IgD-negative memory B cell (primary cell): ENCODE data around the gene C9orf40. TPM values are rescaled to one million over a fixed set of nuclear protein-coding genes. Genes with fewer than 3 reads are reported as not detected.
A peak's percentile ranks its signal among the peaks of the same experiment; 100 is the strongest.

ENCODE experiments used
- H3K27ac Mint-ChIP-seq, 3 donors: one replicate each; pipeline ENCODE4 v1.8.0; 2020 to 2022; ENCODE audit warnings: mild to moderate bottlenecking in 3 of 3, mixed read lengths in 3 of 3, moderate library complexity in 1 of 3
- H3K27me3 Mint-ChIP-seq: one replicate; pipeline ENCODE4 v1.8.0; 2021; ENCODE audit warnings: mixed read lengths
- H3K36me3 Mint-ChIP-seq: one replicate; pipeline ENCODE4 v1.8.0; 2020; ENCODE audit warnings: mild to moderate bottlenecking, mixed read lengths
- H3K4me1 Mint-ChIP-seq, 3 donors: one replicate each; pipeline ENCODE4 v1.8.0; 2020 to 2022; ENCODE audit warnings: mixed read lengths in 3 of 3, mild to moderate bottlenecking in 1 of 3
- H3K4me3 Mint-ChIP-seq, 4 donors: one replicate each; pipeline ENCODE4 v1.8.0; 2020 to 2022; ENCODE audit warnings: mild to moderate bottlenecking in 4 of 4, mixed read lengths in 4 of 4, moderate library complexity in 3 of 4
- H3K9me3 Mint-ChIP-seq, 3 donors: one replicate each; pipeline ENCODE4 v1.8.0; 2020 to 2021; ENCODE audit warnings: mixed read lengths in 3 of 3, mild to moderate bottlenecking in 1 of 3
- polyA plus RNA-seq: library from polyadenylated mRNA; unstranded; fragments of 300-500 nt; fragmentation: Illumina TruSeq; gene quantifications from one replicate; pipeline ENCODE4 v1.2.3, GENCODE V29; 2021

Gene C9orf40
- polyA plus RNA-seq, 1 donor from 2014 or later: 7.8 TPM

- H3K9me3 Mint-ChIP-seq: no peaks in the 10 kb centered on the region
- H3K4me1 Mint-ChIP-seq: peaks cover 8 to 20% (median 18%) of the 10 kb centered on the region in 3 donors
- H3K4me3 Mint-ChIP-seq: peak overlapping the region; percentile 88 to 99 (median 96)
- peak overlapping the region; percentile 97 to 99 (median 98) for H3K27ac Mint-ChIP-seq
- no peaks in the 10 kb centered on the region for H3K36me3 Mint-ChIP-seq
- no peaks in the 10 kb centered on the region for H3K27me3 Mint-ChIP-seq
Measured at GRCh38 chr9:74953235-74953751, 581 bp upstream of the C9orf40 start.

- peaks cover 6% of the 10 kb centered on the region for H3K36me3 Mint-ChIP-seq
- H3K4me1 Mint-ChIP-seq: peaks cover 8 to 20% (median 18%) of the 10 kb centered on the region in 3 donors
- H3K27me3 Mint-ChIP-seq: no peaks in the 10 kb centered on the region
- peak overlapping the region; percentile 94 to 97 (median 96) for H3K27ac Mint-ChIP-seq
- H3K4me3 Mint-ChIP-seq: peak overlapping the region; percentile 94 to 100 (median 98)
- H3K9me3 Mint-ChIP-seq: no peaks in the 10 kb centered on the region
Measured at GRCh38 chr9:74951725-74952151, 974 bp downstream of the C9orf40 start.

GRCh38 chr9:74951107-74951720 lies 1.5 kb downstream of the C9orf40 start:
- Mint-ChIP-seq H3K27ac (peak overlapping the region; percentile 94 to 97 (median 96)), H3K4me1 (peaks cover 8 to 20% (median 18%) of the 10 kb centered on the region in 3 donors), H3K9me3 (no peaks in the 10 kb centered on the region), H3K4me3 (peak overlapping the region; percentile 94 to 100 (median 98)), H3K36me3 (peaks cover 6% of the 10 kb centered on the region), H3K27me3 (no peaks in the 10 kb centered on the region)

GRCh38 chr9:74949859-74950855 lies 2.6 kb downstream of the C9orf40 start:
- H3K4me3 Mint-ChIP-seq: peak overlapping the region in 2 of 4 donors; percentile 35 to 74
- H3K27me3 Mint-ChIP-seq: no peaks in the 10 kb centered on the region
- H3K9me3 Mint-ChIP-seq: no peaks in the 10 kb centered on the region
- H3K36me3 Mint-ChIP-seq: peaks cover 6% of the 10 kb centered on the region
- peak overlapping the region in 1 of 3 donors; percentile 25 for H3K27ac Mint-ChIP-seq
- H3K4me1 Mint-ChIP-seq: peaks cover 8 to 20% (median 18%) of the 10 kb centered on the region in 3 donors

GRCh38 chr9:74948937-74949336 lies 3.8 kb downstream of the C9orf40 start:
- no peak overlapping the region for H3K27ac Mint-ChIP-seq

GRCh38 chr9:74946686-74947085 lies 6.0 kb downstream of the C9orf40 start:
- Mint-ChIP-seq H3K27ac (no peak overlapping the region), H3K27me3 (no peaks in the 10 kb centered on the region), H3K4me3 (no peak overlapping the region), H3K4me1 (peaks cover 7 to 16% (median 8%) of the 10 kb centered on the region in 3 donors), H3K36me3 (peaks cover 6% of the 10 kb centered on the region), H3K9me3 (no peaks in the 10 kb centered on the region)

More at GRCh38 chr9:74948937-74949336, 3.8 kb downstream of the C9orf40 start:
- peak overlapping the region in 2 of 4 donors; percentile 49 to 74 for H3K4me3 Mint-ChIP-seq
- H3K27me3 Mint-ChIP-seq: no peaks in the 10 kb centered on the region
- peaks cover 8 to 20% (median 18%) of the 10 kb centered on the region in 3 donors for H3K4me1 Mint-ChIP-seq
- no peaks in the 10 kb centered on the region for H3K9me3 Mint-ChIP-seq
- peaks cover 6% of the 10 kb centered on the region for H3K36me3 Mint-ChIP-seq

- H3K27ac Mint-ChIP-seq: no peak overlapping the region
- peaks cover 2% of the 10 kb centered on the region for H3K27me3 Mint-ChIP-seq
- no peaks in the 10 kb centered on the region for H3K9me3 Mint-ChIP-seq
- peaks cover 3% of the 10 kb centered on the region for H3K36me3 Mint-ChIP-seq
- peaks cover 0 to 4% (median 3%) of the 10 kb centered on the region in 3 donors for H3K4me1 Mint-ChIP-seq
- no peak overlapping the region for H3K4me3 Mint-ChIP-seq
Measured at GRCh38 chr9:74942801-74943200, 9.9 kb downstream of the C9orf40 start.

- Mint-ChIP-seq H3K27me3 (peaks cover 4% of the 10 kb centered on the region), H3K27ac (no peak overlapping the region), H3K4me1 (peaks cover 2 to 4% (median 3%) of the 10 kb centered on the region in 3 donors), H3K9me3 (no peaks in the 10 kb centered on the region), H3K4me3 (no peak overlapping the region), H3K36me3 (no peaks in the 10 kb centered on the region)
Measured at GRCh38 chr9:74940600-74940999, 12.1 kb downstream of the C9orf40 start.

- Mint-ChIP-seq H3K27me3 (peaks cover 6% of the 10 kb centered on the region), H3K36me3 (peaks cover 2% of the 10 kb centered on the region), H3K4me1 (peaks cover 0 to 2% (median 0%) of the 10 kb centered on the region in 3 donors), H3K27ac (no peak overlapping the region), H3K4me3 (no peak overlapping the region), H3K9me3 (peaks cover 4 to 14% (median 14%) of the 10 kb centered on the region in 3 donors)
Measured at GRCh38 chr9:74935008-74935407, 17.7 kb downstream of the C9orf40 start.

- Mint-ChIP-seq H3K4me1 (no peaks in the 10 kb centered on the region), H3K27ac (no peak overlapping the region), H3K4me3 (no peak overlapping the region), H3K36me3 (no peaks in the 10 kb centered on the region), H3K27me3 (peaks cover 3% of the 10 kb centered on the region), H3K9me3 (no peaks in the 10 kb centered on the region)
Measured at GRCh38 chr9:74921737-74922136, 31.0 kb downstream of the C9orf40 start.

GRCh38 chr9:74920944-74921626 lies 31.6 kb downstream of the C9orf40 start:
- Mint-ChIP-seq H3K9me3 (no peaks in the 10 kb centered on the region), H3K27ac (no peak overlapping the region), H3K4me3 (no peak overlapping the region), H3K27me3 (peaks cover 3% of the 10 kb centered on the region), H3K36me3 (no peaks in the 10 kb centered on the region), H3K4me1 (no peaks in the 10 kb centered on the region)

- H3K9me3 Mint-ChIP-seq: peaks cover 1 to 20% (median 15%) of the 10 kb centered on the region in 3 donors
- H3K4me1 Mint-ChIP-seq: no peaks in the 10 kb centered on the region
- H3K27ac Mint-ChIP-seq: no peak overlapping the region
- H3K36me3 Mint-ChIP-seq: no peaks in the 10 kb centered on the region
- H3K27me3 Mint-ChIP-seq: peaks cover 16% of the 10 kb centered on the region
- H3K4me3 Mint-ChIP-seq: no peak overlapping the region
Measured at GRCh38 chr9:74910036-74910435, 42.7 kb downstream of the C9orf40 start.

- no peaks in the 10 kb centered on the region for H3K36me3 Mint-ChIP-seq
- peaks cover 16% of the 10 kb centered on the region for H3K27me3 Mint-ChIP-seq
- H3K27ac Mint-ChIP-seq: no peak overlapping the region
- H3K4me1 Mint-ChIP-seq: no peaks in the 10 kb centered on the region
- no peak overlapping the region for H3K4me3 Mint-ChIP-seq
- peaks cover 0 to 20% (median 12%) of the 10 kb centered on the region in 3 donors for H3K9me3 Mint-ChIP-seq
Measured at GRCh38 chr9:74908665-74909064, 44.0 kb downstream of the C9orf40 start.

GRCh38 chr9:74907085-74907484 lies 45.6 kb downstream of the C9orf40 start:
- Mint-ChIP-seq H3K4me1 (no peaks in the 10 kb centered on the region), H3K27ac (no peak overlapping the region), H3K4me3 (no peak overlapping the region), H3K9me3 (peaks cover 0 to 14% (median 12%) of the 10 kb centered on the region in 3 donors), H3K36me3 (no peaks in the 10 kb centered on the region), H3K27me3 (peaks cover 15% of the 10 kb centered on the region)
